Dendritic cell treated with granulocyte-macrophage colony-stimulating factor and Interleukin-4, amounts not matched to agents 40 ng/mL and 50 ng/mL, for 4 days (primary cell): Measurements from ENCODE around the gene ZC3H12C.

Source experiments
- H3K27ac Mint-ChIP-seq: one replicate; pipeline ENCODE4 v1.8.0; 2022; ENCODE audit warnings: mild to moderate bottlenecking, mixed read lengths
- H3K27me3 Mint-ChIP-seq: one replicate; pipeline ENCODE4 v1.8.0; 2022; ENCODE audit warnings: mild to moderate bottlenecking, mixed read lengths
- H3K36me3 Mint-ChIP-seq: one replicate; pipeline ENCODE4 v1.8.0; 2022; ENCODE audit warnings: low read depth, mixed read lengths
- H3K4me1 Mint-ChIP-seq: one replicate; pipeline ENCODE4 v1.8.0; 2022; ENCODE audit warnings: low read depth, mixed read lengths
- H3K4me3 Mint-ChIP-seq: one replicate; pipeline ENCODE4 v1.8.0; 2022; ENCODE audit warnings: mild to moderate bottlenecking, moderate library complexity, mixed read lengths
- H3K9me3 Mint-ChIP-seq: one replicate; pipeline ENCODE4 v1.8.0; 2022; ENCODE audit warnings: mixed read lengths
- intact Hi-C: fragments of 100-400 bp; cut with micrococcal nuclease; formaldehyde crosslinking; loops from one replicate; pipeline ENCODE4 v1.15.0; 2022

The ZC3H12C gene

DNA sequence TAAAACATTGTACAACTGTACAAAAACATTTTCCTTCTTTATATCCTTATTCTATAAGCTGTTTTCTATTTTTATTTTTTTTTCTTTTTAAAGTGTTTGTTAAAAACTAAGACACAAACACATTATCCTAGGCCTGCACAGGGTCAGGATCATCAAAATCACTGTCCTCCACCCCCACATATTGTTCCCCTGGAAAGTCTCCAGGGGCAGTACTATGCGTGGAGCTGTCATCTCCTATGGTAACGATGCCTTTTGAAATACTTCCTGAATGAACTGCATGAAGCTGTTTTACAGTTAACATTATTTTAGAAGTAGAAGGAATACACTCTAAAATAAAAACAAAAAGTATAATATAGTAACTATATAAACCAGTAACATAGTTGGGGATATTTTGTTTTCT lies 67.2 kb downstream of the ZC3H12C start:
- H3K9me3 Mint-ChIP-seq: no peaks in the 10 kb centered on the region
- intact Hi-C loops: no loop called here
- H3K36me3 Mint-ChIP-seq: peaks cover 38% of the 10 kb centered on the region
- no peak overlapping the region for H3K27ac Mint-ChIP-seq
- no peaks in the 10 kb centered on the region for H3K4me1 Mint-ChIP-seq
- no peak overlapping the region for H3K4me3 Mint-ChIP-seq
- no peaks in the 10 kb centered on the region for H3K27me3 Mint-ChIP-seq

DNA sequence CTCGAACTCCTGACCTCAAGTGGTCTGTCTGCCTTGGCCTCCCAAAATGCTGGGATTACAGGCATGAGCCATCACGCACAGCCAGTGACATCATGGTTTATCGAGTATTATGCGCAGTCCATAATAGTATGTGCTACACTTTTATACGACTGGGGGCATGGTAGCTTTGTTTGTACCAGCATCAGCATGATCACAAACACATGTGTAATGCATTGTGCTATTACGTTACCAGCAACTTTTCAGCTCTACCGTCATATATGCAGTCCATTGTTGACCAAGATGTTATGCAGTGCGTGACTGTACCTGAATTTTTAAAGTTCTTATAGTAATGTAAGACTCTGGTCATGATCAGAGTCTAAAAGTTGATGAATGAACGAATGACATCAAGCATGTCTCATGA lies 67.9 kb downstream of the ZC3H12C start:
- Mint-ChIP-seq H3K4me1 (no peaks in the 10 kb centered on the region), H3K36me3 (peaks cover 41% of the 10 kb centered on the region), H3K27ac (no peak overlapping the region), H3K4me3 (no peak overlapping the region), H3K27me3 (no peaks in the 10 kb centered on the region), H3K9me3 (no peaks in the 10 kb centered on the region)
- intact Hi-C loops: no loop called here

DNA sequence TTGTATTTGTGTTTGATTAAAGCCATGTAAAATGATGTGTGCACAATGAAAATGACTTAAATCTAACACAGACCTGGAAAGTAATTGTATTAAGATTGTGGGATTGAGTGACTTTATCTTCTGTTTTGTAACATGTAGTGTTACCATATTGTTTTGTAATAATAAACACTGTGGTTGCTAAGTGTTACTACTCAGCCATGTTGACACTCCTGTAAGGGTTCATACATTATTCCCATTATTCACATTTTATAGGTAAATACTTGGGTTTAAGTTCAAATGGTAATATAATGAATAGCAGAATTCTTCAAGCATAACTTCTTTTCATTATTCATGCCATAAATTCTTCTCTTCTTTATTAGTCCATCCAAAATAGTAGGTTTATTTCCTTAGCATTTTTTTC lies 69.0 kb downstream of the ZC3H12C start:
- Mint-ChIP-seq H3K36me3 (peaks cover 41% of the 10 kb centered on the region), H3K4me3 (no peak overlapping the region), H3K4me1 (no peaks in the 10 kb centered on the region), H3K27ac (no peak overlapping the region), H3K27me3 (no peaks in the 10 kb centered on the region), H3K9me3 (no peaks in the 10 kb centered on the region)
- intact Hi-C loops: no loop called here

DNA sequence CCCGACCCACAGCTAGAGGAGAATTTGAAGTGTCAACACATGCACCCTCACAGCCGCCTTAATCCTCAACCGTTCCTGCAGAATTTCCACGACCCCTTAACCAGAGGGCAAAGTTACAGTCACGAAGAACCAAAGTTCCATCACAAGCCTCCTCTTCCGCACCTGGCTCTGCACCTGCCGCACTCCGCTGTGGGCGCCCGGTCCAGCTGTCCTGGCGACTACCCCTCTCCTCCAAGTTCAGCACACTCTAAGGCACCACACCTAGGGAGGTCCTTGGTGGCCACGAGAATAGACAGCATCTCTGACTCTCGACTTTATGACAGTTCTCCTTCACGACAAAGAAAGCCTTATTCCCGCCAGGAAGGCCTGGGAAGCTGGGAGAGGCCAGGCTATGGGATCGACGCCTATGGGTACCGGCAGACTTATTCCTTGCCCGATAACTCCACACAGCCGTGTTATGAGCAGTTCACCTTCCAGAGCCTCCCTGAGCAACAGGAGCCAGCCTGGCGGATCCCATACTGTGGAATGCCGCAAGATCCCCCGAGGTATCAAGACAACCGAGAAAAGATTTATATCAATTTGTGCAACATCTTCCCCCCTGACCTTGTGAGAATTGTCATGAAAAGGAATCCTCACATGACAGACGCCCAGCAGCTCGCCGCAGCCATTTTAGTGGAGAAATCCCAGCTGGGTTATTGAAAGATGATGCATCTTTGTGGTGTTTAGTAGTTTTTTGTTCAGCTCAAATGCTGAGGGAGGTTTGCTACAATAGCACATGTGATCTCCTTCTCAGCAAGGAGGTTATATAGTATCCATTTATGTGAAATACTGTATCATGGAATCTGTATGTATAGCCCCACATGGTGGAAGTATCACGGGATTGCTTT lies 72.1 kb downstream of the ZC3H12C start:
- H3K4me1 Mint-ChIP-seq: no peaks in the 10 kb centered on the region
- no peaks in the 10 kb centered on the region for H3K27me3 Mint-ChIP-seq
- no peak overlapping the region for H3K4me3 Mint-ChIP-seq
- peaks cover 30% of the 10 kb centered on the region for H3K36me3 Mint-ChIP-seq
- H3K27ac Mint-ChIP-seq: no peak overlapping the region
- H3K9me3 Mint-ChIP-seq: no peaks in the 10 kb centered on the region
- intact Hi-C loops: no loop called here

DNA sequence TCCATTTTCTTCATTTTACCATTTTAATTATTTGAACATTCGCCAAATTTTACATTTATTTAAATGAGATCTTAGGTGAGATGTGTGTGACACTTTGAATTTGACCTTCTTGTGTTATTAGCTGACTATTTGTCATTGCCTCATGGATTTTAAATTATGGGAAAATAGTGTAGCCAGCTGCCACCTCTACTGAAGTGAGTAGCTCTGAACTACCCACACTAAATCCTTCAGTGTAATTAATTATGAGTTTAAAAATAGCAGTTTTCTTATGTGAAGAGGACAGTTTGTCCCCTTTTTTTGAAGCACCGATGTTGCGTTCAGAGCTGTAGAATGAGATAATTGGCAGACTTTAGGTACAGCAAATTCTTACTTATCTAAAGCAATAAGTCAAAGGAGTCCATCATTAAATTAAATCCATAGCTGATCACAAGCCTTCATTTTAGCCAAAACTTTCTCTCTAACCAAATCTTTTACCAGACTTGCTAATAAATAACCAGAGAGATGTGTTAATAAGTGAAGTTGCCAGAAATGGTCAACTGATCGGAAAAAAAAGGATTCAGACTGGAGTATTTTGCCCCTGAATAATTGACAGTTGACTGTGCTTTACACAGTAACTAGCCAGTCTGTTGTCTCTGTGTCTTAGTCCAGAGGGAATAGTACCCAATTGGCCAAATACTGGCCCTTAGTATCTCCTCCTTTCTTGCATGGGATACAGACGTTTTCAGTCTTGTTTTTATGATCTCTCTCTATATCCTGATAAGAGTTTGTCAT lies 75.0 kb downstream of the ZC3H12C start:
- Mint-ChIP-seq H3K36me3 (peaks cover 23% of the 10 kb centered on the region), H3K4me1 (no peaks in the 10 kb centered on the region), H3K4me3 (no peak overlapping the region), H3K27ac (no peak overlapping the region), H3K27me3 (no peaks in the 10 kb centered on the region), H3K9me3 (no peaks in the 10 kb centered on the region)
- intact Hi-C loops: no loop called here

DNA sequence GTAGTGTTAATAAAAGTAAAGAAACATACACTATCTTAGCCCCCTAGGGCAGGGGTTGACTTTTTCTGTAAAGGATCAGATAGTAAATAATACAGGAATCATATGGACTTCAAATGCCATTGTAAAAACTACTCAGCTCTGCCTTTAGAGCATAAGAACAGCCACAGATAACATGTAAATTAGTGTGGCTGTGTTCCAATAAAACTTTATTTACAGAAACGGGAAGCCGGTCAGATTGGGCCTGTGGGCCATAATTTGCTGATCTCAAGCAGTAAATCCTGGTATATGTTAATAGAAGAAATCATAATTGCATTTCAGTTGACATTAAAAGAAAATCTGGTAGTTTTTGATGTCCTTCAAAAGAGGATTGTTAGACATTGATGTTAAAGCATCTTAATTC lies 76.5 kb downstream of the ZC3H12C start:
- H3K36me3 Mint-ChIP-seq: peaks cover 9% of the 10 kb centered on the region
- no peak overlapping the region for H3K4me3 Mint-ChIP-seq
- H3K4me1 Mint-ChIP-seq: peaks cover 7% of the 10 kb centered on the region
- no peaks in the 10 kb centered on the region for H3K9me3 Mint-ChIP-seq
- peaks cover 3% of the 10 kb centered on the region for H3K27me3 Mint-ChIP-seq
- intact Hi-C loops: loop anchor here (10.0 kb wide), 1 partner anchor 225 kb away; no protein-coding TSS in a partner anchor
- H3K27ac Mint-ChIP-seq: no peak overlapping the region

DNA sequence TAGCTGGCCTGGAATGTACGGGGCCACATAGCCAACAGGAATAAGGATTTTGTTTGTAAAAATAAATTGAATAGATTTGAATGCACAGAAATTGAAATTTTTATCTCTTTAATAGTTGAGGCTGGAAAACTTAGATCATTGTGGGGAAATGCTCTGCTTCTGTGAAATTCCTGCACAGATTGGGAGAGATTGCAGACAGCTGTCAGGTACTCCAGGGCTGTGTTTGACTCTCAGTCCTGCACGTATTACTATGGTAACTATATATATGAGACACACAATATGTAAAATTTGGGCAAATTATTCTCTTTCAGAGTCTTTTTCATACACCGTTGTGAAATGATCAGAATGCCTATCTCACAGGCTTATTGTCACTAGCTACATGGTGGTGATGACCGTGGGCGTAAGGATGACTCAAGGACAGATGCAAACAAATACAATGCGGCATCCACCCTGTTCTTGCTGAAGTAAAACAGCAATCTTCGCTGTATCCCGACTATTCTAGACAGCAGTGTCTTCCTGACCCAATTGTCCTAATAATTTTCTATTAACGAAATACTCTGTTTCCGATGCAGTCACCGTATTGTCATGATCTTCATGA lies 79.4 kb downstream of the ZC3H12C start:
- H3K27ac Mint-ChIP-seq: no peak overlapping the region
- intact Hi-C loops: loop anchor here (10.0 kb wide), 1 partner anchor 228 kb away; no protein-coding TSS in a partner anchor
- no peaks in the 10 kb centered on the region for H3K9me3 Mint-ChIP-seq
- H3K4me1 Mint-ChIP-seq: peaks cover 7% of the 10 kb centered on the region
- H3K36me3 Mint-ChIP-seq: no peaks in the 10 kb centered on the region
- peaks cover 6% of the 10 kb centered on the region for H3K27me3 Mint-ChIP-seq
- H3K4me3 Mint-ChIP-seq: no peak overlapping the region

DNA sequence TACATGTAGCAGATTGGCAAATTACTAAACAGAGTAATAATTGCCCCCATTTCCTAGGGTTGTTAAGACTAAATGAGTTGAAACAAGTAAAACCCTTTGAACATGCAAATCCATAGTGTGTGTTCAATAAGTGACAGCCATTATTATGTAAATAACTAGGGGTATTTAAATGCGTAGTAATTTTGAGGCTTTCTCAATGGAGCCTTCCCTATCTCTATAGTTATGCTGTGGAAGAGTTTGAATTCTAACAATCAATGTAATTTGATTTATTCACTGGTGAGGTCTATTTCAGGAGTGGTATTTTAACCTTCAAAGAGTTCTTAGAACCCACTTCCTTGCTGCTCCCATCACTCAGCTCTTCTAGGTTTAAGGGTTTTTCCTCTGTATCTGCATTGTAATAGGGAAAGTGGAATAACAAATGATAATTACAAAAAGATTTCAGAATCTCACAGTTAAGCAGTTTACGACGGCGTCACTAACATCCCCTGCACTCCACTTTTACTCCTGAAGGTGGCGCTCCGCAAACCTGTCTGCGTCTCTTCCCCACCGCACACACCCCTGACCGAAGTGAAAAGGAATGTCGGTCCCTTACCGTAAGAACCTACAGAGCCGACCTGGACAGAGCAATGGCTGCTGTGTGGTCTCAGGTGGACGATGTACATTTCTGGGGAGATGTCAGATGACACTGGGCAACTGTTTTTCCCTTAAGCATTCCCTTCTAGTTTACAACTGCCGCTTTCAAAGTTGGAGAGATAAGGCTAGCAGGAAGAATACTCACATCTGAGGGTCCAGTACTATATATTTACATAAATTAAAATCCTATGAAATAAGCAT lies 80.8 kb downstream of the ZC3H12C start:
- intact Hi-C loops: loop anchor here (10.0 kb wide), 1 partner anchor 229 kb away; no protein-coding TSS in a partner anchor
- peaks cover 6% of the 10 kb centered on the region for H3K27me3 Mint-ChIP-seq
- H3K9me3 Mint-ChIP-seq: no peaks in the 10 kb centered on the region
- no peaks in the 10 kb centered on the region for H3K36me3 Mint-ChIP-seq
- no peak overlapping the region for H3K27ac Mint-ChIP-seq
- H3K4me3 Mint-ChIP-seq: peak overlapping the region; percentile 61
- peaks cover 7% of the 10 kb centered on the region for H3K4me1 Mint-ChIP-seq

DNA sequence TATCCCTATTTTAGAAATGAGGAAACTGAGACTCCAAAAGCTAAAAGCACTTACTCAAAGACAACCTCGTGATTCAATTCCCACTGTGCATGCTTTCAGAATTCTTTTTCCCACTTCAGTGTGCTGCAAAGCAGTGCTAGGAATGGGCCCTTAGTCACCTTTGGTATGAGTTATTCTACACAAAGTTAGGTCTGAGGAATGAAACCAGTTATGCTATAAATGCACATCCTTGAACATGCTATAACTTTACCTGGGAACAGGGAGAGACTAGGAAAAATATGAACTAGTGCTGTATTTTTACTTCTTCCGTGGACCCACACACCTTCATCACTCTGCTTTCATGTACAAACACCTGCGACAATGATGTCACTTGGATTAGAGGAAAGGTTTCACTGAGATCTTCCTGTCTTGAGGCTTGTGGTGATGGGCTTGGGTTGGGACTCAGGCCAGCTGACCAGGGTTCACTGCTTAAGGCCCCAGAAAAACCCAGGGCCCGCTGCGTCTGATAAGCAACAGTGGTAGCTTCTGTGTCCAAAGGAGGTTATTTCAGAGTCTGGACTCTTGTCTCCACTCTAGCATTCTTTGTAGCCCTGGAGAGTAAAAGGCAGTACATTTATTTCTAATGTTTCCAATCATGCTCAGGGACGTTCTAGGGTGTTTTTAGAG lies 81.6 kb downstream of the ZC3H12C start:
- no peaks in the 10 kb centered on the region for H3K36me3 Mint-ChIP-seq
- no peak overlapping the region for H3K4me3 Mint-ChIP-seq
- H3K9me3 Mint-ChIP-seq: no peaks in the 10 kb centered on the region
- H3K4me1 Mint-ChIP-seq: peaks cover 7% of the 10 kb centered on the region
- H3K27ac Mint-ChIP-seq: no peak overlapping the region
- peaks cover 6% of the 10 kb centered on the region for H3K27me3 Mint-ChIP-seq
- intact Hi-C loops: loop anchor here (10.0 kb wide), 1 partner anchor 230 kb away; no protein-coding TSS in a partner anchor

DNA sequence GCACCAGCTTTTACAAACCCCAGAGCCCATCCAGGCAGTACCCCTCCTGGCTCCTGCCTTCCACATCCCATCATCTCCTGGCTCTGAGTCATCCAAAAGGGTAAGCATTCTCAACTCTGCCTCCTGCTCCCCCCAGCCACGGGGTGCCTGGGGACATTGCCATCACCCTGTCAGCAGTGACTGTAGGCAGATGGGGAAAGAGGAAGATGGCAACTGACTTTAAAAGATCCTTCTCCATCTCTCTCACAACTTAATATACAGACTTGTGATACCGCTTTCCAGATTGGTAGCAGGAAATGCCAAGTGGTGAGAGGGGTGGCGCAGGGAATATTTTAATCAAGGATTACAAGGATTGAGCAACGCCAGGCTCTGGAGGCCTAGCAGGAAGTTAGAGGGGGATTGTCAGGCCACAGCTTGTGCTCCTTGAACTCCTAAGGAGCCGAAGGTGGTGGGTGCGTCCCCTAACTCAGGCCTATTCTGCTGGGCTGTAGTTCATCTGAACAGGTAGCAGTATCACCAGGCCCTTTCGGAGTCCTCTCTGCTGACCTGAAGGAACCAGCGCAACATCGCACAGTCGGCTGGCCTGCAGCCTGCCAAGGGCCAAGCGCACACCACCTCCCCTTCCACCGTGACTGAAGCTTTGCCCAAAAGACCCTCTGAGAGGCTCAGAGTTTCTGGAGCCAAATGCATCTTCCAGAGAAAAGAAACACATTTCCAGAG lies 83.3 kb downstream of the ZC3H12C start:
- no peak overlapping the region for H3K4me3 Mint-ChIP-seq
- peaks cover 7% of the 10 kb centered on the region for H3K4me1 Mint-ChIP-seq
- no peak overlapping the region for H3K27ac Mint-ChIP-seq
- H3K36me3 Mint-ChIP-seq: no peaks in the 10 kb centered on the region
- H3K9me3 Mint-ChIP-seq: no peaks in the 10 kb centered on the region
- peaks cover 6% of the 10 kb centered on the region for H3K27me3 Mint-ChIP-seq
- intact Hi-C loops: loop anchor here (10.0 kb wide), 1 partner anchor 232 kb away; no protein-coding TSS in a partner anchor

DNA sequence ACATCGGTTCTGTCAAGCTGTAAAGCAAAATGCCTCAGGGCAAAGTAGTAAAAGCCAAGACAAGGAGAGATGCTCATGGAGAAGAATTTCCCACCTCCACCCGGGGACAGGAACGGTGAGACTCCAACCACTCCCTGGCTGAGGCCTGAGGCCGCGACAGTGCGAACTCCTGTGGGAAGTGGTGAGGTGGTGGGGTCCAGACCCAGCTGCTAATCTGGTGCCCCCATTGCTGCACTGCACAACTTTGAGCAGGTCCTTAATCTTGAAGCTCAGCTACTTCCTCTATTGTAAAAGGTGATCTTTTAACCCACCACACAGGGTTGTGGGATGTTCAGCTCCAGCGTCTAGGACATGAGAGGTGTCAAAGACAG lies 83.9 kb downstream of the ZC3H12C start:
- Mint-ChIP-seq H3K36me3 (no peaks in the 10 kb centered on the region), H3K9me3 (no peaks in the 10 kb centered on the region), H3K4me1 (peaks cover 7% of the 10 kb centered on the region), H3K4me3 (no peak overlapping the region), H3K27me3 (peaks cover 6% of the 10 kb centered on the region), H3K27ac (no peak overlapping the region)
- intact Hi-C loops: loop anchor here (10.0 kb wide), 1 partner anchor 232 kb away; no protein-coding TSS in a partner anchor

DNA sequence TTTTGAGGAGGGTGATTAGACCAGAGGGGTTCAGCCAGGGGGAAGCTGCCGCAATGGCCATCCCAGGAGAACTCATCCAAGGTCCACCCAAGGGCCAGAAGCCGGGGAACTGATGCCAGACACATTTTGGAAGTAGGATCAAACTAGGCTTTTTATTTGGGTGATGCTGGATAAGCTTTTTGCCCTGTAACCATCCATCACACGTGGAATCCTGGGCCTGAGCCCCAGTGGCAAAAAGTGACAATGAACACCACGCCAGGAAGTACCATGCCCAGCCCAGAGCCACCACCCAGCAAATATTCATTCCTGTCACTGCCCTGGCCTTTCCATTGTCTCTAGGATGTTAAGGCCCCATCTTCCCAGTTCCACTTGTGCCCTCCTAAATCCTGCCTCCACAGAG lies 85.9 kb downstream of the ZC3H12C start:
- H3K36me3 Mint-ChIP-seq: no peaks in the 10 kb centered on the region

More for the DNA sequence above, 85.9 kb downstream of the ZC3H12C start:
- Mint-ChIP-seq H3K27ac (no peak overlapping the region), H3K27me3 (peaks cover 4% of the 10 kb centered on the region), H3K4me1 (peaks cover 4% of the 10 kb centered on the region), H3K9me3 (no peaks in the 10 kb centered on the region), H3K4me3 (no peak overlapping the region)
- intact Hi-C loops: loop anchor here (10.0 kb wide), 1 partner anchor 234 kb away; no protein-coding TSS in a partner anchor
